Measurements from ENCODE around the gene ZKSCAN4.

The ZKSCAN4 gene

DNA sequence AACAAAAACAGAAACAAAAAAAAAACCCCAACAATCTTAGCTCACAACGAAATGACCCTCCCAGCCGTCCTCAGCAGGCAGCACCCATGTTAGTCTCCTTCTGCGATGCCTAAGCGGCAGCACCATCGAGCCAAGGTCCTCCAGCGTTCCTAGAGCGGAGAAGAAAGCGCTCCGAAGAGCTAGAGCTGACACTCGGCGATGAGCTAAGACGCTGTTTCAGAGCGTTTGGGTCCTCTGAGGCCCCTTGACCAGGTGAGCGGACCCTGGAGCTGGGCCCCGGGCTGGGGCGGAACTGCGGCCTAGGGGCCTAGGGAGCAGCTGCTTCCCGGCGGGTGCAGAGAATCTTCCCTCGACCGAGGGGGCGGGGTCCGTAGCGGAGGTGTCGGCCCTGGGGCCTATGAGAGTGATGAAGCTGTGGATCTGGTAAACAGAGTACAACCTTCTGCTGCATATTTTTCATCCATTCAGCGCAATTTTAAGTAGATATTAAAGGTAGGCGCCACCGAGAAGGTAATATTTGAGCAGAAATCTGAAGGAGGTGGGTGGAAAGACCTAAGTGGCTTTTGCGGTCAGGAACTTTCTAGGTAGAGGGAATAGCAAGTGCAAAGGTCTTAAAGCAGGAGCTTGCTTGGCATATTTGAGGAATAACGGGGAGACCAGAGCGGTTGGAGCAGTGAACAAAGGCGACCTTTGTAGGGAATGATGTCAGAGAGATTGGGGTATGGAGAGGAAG is 15.1 kb upstream of the ZKSCAN4 start, which contains the start of gene ZSCAN26:
ZSCAN26 (plus strand) TSS at position 182 of the 733 bp plus-strand sequence. CDS start 4,777 bp downstream, outside the sequence.
- peak; percentile 94 for DNase-seq (ENCODE audit: low read depth)
- TF ChIP-seq, protein P1, sequence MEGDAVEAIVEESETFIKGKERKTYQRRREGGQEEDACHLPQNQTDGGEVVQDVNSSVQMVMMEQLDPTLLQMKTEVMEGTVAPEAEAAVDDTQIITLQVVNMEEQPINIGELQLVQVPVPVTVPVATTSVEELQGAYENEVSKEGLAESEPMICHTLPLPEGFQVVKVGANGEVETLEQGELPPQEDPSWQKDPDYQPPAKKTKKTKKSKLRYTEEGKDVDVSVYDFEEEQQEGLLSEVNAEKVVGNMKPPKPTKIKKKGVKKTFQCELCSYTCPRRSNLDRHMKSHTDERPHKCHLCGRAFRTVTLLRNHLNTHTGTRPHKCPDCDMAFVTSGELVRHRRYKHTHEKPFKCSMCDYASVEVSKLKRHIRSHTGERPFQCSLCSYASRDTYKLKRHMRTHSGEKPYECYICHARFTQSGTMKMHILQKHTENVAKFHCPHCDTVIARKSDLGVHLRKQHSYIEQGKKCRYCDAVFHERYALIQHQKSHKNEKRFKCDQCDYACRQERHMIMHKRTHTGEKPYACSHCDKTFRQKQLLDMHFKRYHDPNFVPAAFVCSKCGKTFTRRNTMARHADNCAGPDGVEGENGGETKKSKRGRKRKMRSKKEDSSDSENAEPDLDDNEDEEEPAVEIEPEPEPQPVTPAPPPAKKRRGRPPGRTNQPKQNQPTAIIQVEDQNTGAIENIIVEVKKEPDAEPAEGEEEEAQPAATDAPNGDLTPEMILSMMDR (IDR thresholded peaks at IDR 0.05; ENCODE audit: insufficient read depth, low read depth, low read length, missing control alignments), result no peak
- peak within 1 kb of the TSS; percentile 93 for H3K4me3 ChIP-seq (ENCODE audit: low read depth, low read length)

DNA sequence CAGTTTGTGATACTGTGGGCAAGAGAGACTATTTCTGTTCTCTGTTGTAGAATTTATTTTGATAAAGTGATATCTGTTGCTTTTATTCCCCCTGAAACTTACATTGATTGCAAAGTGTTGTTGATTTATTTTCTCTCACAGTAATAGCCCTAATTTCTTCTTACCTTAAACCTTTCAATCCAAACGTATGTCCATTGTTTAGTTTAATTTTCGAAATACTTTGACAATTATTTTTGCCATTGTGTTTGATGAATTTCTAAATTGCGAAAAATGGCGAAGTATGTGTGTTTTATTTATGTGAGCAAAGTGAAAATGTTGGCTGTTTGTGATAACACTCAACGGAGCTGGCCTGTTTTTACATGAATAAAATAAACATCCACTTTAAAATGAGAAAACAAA is 14.5 kb upstream of the ZKSCAN4 start:
- no peak for DNase-seq (ENCODE audit: low read depth)
- peak overlapping the region; percentile 93 for H3K4me3 ChIP-seq (ENCODE audit: low read depth, low read length)
- TF ChIP-seq, protein P1 (IDR thresholded peaks at IDR 0.05; ENCODE audit: insufficient read depth, low read depth, low read length, missing control alignments), result no peak

DNA sequence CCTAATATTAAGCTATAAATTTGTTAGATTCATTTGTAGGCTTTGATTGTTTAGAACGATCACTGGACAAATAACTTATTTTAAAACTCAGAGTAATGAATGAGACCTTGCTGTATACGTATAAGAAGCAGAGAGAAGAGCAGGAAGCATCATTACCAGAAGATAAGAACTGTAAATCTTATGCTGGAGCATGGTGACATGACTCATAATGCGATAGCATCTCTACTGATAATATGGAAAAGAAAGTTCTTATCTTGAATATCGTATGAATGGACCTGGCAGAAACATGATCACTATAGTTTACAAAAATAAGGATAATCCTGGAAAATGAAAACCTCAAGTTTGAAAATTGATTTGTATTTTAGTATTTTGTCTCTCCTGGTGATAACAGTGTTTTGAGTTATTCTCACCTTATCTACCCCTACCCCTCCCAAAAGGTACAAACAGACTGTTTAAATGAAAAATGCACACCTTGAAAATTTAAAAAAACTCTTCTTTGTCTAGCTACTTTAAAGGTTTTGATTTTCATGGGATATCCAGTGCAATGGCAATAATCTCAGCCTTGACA is 12.8 kb upstream of the ZKSCAN4 start:
- no peak overlapping the region for H3K4me3 ChIP-seq (ENCODE audit: low read depth, low read length)
- TF ChIP-seq, protein P1 (IDR thresholded peaks at IDR 0.05; ENCODE audit: insufficient read depth, low read depth, low read length, missing control alignments), result no peak
- no peak for DNase-seq (ENCODE audit: low read depth)

DNA sequence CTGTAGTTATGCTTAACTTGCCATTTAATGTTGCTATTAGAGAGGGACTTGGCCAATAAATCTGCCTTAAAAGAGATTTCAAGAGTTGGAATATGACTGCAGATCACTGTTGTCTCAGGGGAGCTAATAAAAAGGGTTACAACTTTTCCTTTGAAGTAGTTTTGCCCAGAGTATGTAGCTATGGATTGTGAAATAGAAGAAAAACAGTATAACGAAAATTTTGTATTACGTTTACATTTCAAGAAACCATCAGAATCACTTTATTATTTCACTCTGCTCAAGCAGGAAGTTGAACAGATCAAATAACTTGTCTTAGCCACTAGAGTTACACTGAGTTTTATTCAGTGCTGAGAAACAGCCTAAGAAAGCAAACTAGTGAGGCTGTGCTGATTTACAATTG is 11.9 kb upstream of the ZKSCAN4 start:
- DNase-seq (ENCODE audit: low read depth), result no peak
- TF ChIP-seq, protein P1 (IDR thresholded peaks at IDR 0.05; ENCODE audit: insufficient read depth, low read depth, low read length, missing control alignments), result no peak
- no peak overlapping the region for H3K4me3 ChIP-seq (ENCODE audit: low read depth, low read length)

DNA sequence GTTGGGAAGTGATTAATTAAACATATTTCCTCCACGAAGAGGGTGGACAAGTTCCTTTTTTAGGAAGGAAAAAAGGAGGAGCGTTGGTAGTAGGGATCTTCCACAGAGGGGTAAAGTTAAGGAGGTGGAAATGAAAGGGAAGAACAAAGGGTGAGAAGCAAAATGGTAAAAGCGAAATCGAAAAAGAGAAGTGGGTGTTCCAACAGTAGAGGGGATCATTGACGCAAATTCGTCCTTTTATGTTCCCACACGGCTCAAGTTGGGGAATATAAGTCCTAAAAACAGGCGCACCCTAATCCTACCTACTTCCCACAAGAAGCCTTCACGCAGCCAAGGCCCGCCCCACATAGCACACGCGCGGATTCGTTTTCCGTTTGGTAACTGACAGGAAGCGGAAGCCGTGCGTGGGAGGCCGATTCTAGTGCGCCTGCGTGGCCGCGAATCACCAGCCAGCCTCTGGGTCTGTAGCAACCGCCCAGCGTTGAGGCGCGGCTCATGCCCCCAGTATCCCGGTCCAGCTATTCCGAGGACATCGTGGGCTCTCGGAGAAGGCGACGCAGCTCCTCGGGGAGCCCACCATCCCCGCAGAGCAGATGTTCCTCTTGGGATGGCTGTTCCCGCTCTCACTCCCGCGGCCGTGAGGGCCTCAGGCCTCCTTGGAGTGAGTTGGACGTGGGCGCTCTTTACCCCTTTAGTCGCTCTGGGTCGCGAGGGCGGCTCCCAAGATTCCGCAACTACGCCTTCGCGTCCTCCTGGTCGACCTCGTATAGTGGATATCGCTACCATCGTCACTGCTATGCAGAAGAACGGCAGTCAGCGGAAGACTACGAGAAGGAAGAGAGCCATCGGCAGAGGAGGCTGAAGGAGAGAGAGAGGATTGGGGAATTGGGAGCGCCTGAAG is 7.1 kb upstream of the ZKSCAN4 start, which contains the start of gene NKAPL:
NKAPL (plus strand) TSS at position 421 of the 901 bp plus-strand sequence; CDS start at position 496, 75 bp downstream.
- H3K4me3 ChIP-seq (ENCODE audit: low read depth, low read length), result 0 out of 2 replicates have a peak within 1 kb of the TSS, but pooled peaks have one; percentile 0

DNA sequence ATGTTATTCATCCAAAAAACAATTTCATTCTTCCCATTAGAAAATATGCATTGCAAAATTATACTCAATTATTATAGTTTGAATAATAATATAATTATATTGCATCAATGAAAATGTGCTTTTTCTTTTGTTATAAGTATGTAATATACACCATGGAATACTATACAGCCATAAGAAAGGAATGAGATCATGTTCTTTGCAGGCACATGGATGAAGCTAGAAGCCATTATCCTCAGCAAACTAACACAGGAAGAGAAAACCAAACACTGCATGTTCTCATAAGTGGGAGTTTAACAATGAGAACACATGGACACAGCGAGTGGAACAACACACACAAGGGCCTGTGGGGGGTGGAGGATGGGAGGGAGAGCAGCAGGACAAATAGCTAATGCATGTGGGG is 5.0 kb upstream of the ZKSCAN4 start:
- DNase-seq (ENCODE audit: low read depth), result no peak
- H3K4me3 ChIP-seq (ENCODE audit: low read depth, low read length), result no peak overlapping the region
- TF ChIP-seq, protein P1 (IDR thresholded peaks at IDR 0.05; ENCODE audit: insufficient read depth, low read depth, low read length, missing control alignments), result no peak

More for the DNA sequence above, 7.1 kb upstream of the ZKSCAN4 start, which contains the start of gene NKAPL:
- DNase-seq (ENCODE audit: low read depth), result peak; percentile 57
- TF ChIP-seq, protein P1 (IDR thresholded peaks at IDR 0.05; ENCODE audit: insufficient read depth, low read depth, low read length, missing control alignments), result no peak

All from GM12865 (cell line).